NCI-H774 (cell line): Measurements from ENCODE around the gene VWDE.

Source experiments
- DNase-seq: peaks from one replicate; lab custom pipeline; 2025; lab: John Stamatoyannopoulos, UW

The VWDE gene

GRCh38 chr7:12290761-12291160 is 112.9 kb downstream of the VWDE start:
- no peak for DNase-seq

- no peak for DNase-seq
These were observed 113.7 kb downstream of the VWDE start for GRCh38 chr7:12289996-12290395.

DNA sequence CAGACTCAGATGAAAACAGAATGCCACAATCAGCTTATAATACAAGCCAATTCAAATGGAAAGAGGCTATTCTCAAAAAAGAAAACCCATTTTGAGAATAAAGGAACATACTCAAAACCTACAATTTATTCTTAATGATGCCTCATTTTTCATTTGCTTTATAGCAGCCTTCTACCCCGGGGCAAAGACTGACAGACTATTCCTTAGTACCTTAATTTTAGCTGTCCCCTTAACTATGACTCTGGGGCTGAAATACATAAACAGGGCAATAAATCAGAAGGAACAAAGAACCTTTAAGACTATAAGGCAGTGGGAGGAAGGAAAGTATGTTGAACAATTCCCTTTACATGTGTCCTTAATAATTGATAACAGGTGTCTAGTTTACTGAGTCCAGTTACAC is 115.8 kb downstream of the VWDE start:
- DNase-seq: no peak

DNA sequence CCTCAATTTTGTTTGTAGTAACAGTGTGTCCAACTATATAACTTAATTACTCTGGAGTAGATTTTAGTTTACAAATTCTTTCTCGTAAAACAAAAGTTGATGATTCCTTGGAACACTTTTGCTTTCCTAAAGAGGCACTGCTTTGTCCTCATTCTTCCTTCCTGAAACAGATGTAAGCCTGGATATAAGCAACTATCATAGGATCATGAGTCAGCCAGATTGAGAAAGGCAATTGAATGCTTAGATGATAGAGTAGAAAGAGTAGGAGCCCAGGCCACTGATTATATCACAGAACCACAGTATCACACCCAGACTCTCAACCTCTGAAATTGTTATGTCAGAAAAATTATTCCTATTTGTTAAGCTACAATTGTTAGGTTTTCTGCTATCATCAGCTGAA is 122.6 kb downstream of the VWDE start:
- DNase-seq: no peak
